NK-92 treated with Interleukin-12 subunit alpha and Interleukin-12 subunit beta, amount 100 ng/mL, for 24 hours (cell line): ENCODE data around the gene CFAP74.

ENCODE experiments used
- DNase-seq: peaks from one replicate; lab custom pipeline; 2025; lab: John Stamatoyannopoulos, UW

CFAP74 gene

DNA sequence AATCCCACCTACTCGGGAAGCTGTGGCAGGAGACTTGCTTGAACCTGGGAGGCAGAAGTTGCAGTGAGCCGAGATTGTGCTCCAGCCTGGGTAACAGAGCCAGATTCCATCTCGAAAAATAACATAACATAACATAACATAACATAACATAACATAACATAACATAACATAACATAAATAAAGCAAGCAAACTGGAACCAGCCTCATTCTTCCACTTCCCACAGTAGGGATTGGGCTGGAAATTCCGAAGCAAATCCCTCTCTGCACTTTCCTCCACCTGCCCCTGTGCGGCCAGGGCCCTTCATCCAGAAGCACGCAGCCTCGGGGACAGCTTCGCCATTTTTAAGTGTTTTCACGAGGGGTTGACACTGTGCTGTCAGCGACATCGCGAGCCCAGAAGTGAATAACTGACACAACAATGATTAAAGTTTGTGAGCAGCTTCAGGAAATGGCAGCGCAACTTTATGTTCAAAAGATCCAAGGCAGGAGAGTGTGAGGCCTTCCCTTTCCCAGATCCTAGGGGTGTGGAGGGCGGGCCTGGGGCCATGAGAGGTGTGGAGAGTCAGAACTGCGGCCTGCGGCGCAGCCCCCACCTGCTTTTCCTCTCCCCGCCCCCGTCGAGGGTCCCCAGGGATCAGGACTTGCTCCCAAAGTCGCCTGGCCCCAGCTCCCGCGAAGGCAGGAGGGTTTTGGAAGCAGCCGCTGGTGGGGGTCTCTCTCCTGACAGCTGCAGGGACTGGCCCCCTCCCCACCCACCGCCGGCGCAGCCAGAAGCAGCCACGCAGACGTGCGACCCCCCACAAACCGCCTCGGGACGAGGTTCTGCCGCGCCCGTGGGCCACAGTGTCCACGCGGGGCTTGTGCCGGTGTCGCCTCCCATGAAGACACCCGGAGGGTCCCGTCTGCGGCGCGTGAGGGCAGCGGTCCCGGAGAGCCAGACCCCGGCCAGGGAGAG is 14.9 kb upstream of the CFAP74 start:
- DNase-seq = no peak

DNA sequence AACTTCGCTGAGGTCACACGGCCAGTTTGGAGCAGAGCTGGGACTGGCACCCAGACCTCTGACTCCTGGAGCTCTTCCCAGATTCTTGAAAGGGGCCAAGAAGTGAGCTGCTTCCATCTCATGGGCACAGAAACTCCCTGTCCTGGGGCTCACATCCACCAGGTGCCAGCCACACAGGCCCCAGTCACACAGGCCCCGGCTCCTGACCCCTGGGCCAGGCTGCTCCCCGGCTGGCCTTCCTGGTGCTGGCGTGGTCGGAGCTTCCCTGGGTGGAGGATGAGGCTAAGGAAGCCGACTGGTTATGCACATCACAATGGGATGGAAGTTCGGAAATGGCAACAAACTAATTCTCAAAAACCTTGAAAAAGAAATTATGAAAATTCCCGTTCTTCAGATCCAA is 12.5 kb upstream of the CFAP74 start:
- no peak for DNase-seq

DNA sequence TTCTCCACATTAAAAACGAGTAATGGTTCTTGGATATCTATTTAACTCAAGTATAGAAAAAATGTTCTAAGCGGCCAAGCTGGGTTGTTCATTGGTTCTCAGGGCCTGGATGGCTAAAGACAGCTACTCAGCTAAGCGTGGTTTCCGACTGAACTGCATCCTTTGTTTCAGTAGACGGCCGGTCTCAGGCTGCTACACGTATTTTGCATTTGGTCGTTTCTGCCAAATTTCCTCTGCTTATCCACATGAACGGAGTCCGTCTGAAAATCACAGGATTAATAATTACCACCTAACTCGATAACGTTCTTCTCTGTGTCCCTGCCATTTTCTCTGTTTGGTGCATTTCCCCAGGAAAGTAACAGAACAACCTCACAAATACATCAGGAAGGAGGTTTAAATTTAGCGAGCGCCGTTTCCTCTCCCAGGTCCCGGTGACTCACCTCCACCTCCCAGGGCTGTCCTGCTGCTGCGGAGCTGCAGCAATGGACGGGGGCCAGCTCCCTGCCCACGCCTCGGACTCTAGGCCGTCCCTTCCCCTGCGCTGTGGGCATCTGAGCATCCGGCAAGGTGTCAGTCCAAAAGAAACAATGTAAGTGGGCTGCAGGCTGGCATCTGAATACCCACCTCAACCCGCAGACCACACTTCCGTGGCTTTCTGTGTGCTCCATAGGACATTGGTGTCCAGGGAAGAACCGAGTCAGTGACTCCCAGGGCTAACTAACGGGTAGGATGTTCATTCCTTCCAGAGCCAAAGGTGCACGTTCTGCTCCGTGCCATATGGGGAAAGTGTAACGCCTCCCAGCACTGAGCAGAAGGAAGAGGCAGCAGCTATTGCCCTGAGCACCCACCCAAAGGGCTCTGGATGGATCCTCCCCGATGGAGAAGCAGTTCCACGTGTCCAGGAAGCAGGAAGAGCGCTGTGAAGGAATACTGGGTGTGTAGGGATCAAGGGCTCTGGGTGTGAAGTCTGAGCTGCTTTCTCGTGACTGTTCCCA is 11.5 kb upstream of the CFAP74 start:
- no peak for DNase-seq

DNA sequence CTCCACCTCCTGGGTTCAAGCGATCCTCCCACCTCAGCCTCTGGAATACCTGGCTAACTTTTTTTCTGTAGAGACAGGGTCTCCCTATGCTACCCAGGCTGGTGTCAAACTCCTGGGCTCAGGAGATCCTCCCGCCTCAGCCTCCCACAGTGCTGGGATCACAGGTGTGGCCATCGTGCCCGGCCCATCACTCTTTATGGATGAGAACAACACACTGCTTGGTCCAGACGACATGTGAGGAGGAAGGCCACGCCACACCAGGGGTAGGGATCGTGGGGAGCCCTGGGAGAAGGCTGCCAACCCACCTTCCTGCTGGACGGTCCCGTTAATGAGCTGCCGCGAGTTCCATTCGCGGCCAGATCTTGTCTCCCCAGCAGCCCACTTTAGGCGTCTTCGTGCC is 10.6 kb upstream of the CFAP74 start:
- DNase-seq = no peak

DNA sequence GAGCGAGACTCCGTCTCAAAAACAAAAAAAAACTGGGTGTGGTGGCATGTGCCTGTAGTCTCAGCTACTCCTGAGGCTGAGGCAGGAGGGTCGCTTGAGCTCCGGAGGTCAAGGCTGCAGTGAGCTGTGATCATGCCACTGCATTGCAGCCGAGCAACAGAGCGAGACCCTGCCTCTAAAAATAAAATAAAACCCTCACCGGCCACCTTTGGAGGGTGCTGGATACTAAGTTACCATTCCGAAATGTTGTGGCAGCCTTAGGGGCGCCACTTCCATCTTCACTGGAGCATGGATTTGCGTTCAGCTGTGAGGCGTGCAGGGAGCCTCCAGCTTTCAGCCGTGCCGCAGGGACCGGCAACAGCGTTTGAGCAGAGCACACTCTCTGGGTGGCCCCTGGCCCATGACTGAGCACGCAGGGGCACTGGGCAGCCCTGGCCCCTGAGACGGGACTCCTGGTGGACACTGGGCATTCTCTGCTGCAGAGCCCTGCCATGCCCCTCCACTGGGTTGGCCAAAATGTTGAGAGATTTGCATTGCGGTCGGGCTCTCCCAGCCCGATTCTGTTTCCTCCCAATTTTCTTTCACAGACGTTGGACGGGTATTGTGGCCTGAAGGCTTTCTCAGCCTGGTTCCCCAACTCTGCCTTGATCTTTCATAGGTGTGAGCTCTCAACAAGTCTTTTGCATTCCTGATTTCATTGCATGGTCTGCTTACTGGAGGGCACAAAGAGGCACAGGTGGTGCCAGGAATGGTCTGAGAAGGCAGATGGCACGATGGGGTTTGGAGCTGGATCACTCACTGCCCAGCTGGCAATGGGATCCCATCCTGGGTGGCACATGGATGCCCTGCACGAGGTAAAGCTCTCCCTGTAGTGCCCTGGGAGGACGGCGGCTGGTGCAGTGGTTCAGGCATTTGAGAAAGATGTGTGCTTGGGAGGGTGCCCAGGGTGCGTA is 5.8 kb upstream of the CFAP74 start:
- no peak for DNase-seq

DNA sequence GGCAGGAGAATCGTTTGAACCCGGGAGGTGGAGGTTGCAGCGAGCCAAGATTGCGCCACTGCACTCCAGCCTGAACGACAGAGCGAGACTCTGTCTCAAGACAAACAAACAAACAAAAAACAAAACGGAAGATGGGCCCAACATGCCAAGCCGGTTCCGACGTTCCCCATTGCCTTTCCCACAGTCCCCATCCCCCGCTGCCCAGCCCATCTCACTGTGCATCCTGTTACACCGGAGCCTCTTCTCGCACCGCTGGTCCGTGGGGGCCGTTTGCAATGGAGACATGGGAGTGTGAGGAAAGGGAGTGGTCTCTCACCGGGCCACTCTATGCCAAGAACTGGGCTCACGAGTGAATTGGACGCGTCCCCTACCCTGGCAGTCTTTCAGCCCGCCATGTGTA is 1.3 kb upstream of the CFAP74 start:
- no peak for DNase-seq

DNA sequence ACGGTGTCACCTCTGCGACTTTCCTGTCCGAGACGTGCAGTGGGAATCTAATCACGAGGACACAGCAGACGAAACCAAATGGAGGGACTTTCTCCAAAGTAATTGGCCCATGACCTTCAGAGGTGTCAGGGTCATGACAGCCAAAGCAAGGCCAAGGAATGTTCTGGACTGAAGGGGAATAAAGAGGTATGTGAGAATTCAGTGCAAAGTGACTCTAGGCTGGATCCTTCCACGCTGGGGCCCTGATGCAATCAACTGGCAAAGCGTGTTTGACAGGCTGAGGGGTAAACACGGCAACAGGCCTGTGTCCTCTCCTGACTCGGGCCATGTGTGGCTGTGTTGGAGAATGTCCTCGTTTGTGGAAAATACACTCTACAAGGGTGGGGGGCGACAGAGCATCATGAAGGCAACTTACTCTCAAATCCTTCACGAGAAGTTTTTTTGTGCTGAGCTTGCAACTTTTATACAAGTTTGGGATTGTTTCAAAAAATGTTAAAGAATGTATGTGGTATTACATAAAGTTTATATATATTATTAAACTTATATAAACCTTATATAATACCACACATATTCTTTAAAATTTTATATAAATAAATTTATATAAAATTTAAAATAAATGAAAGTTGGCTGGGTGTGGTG is 1.7 kb downstream of the CFAP74 start:
- DNase-seq = no peak

DNA sequence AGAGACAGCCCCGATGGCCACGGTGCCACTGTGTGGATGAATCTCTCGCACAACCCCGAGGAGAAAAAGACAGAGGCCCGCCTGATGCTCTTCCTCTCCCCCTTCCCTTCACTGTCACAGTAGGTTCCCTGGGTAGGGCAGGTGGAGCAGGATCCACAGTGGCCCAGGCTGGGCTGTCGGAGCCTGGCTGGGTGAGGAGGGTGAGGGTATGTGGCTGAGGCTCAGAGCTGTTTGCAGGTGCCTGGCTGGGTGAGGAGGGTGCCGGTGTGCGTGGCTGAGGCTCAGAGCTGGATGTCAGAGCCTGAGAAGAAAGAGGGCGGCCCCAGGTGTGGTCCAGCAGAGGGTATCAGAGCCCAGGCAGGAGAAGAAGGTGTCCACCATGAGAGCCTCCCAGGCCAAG is 2.7 kb downstream of the CFAP74 start:
- DNase-seq = no peak

DNA sequence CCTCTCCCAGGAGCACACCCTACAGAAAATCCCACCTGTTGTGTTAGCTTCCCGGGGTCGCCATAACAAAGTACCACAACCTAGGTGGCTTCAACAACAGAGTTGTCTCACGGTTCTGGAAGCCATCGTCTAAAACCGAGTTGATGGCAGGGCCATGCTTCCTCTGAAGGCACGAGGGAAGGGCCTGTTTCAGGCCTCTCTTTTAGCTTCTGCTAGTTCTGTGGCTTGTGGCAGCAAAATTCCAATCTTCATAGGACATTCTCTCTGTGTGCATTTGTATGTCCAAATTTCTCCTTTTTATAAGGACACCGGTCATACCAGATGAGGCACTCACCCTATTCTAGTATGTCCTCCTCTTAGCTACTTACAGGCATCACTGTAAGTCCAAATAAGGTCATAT is 3.2 kb downstream of the CFAP74 start:
- DNase-seq = no peak

DNA sequence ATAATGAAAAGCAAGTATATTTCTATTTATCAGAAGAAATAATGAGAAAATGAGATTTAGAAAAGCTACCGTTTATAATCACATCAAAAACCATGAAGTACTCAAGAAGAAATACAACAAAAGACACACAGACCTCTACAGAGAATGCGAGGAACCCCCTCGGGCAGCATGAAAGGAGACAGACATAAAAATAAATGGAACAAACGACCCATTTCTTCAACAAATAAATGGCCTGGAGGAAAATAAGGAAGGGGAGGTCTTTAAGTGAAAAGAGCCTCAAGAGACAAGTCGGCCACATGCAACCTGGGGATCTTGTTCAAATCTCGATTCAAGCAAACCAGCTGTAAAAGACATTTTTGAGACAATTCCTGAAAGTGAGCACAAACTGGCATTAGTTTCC is 6.0 kb downstream of the CFAP74 start:
- DNase-seq = no peak

DNA sequence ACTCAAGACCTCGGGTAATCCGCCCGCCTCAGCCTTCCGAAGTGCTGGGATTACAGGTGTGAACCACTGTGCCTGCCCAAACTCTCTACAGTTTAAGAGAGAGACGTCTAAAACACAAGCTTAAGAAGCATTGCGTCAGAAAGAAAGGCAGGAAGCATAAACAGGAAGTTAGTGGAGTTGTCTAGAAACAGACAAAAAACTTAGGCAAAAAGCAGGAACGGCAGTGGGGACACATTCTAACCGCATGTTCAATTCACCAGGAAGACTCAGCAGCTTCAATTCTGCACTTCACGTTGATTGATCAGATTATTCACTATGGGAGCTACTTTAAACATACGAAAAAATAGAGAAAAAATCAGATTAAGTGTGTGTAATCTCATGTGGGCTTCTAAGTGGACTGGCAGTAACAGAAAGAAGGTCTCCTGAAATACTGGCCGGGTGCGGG is 7.4 kb downstream of the CFAP74 start:
- no peak for DNase-seq

DNA sequence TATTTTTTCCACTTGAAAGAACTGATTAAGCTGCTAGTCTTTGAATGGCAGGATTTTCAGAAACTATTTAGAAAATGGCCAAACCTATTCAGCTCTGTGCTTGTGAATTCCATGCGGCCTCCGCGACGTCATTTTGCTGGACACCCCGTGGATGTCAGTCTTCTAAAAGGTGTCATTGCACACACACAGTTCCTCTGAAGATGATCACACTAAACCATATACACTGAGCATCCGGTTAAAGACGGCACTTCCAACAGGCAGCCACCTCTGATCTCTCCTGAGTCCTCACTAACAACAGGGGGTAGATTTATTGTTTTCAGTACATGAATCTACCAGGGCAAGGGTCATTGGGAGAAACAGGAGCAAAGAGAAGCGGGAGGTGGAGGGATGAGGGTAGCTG is 9.1 kb downstream of the CFAP74 start:
- DNase-seq = no peak

DNA sequence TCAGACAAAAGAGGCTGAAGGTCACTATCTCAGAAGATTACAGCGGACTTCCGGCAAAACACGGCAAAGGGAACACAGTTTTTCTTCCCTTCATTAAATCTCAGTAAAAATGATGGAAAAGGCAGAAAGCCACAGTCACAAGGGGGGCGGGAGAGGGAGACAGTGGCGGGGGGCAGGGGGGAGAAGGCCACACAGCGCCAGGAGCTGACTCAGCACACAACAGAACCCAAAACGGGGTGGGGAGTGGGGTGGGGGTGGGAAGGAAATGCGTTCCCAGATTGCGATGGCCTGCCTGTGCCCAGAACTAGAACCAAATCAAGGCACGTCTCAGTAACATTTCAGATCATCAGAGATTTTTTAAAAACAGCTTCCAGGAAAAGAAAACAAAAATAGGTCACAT is 13.4 kb downstream of the CFAP74 start:
- DNase-seq = no peak

DNA sequence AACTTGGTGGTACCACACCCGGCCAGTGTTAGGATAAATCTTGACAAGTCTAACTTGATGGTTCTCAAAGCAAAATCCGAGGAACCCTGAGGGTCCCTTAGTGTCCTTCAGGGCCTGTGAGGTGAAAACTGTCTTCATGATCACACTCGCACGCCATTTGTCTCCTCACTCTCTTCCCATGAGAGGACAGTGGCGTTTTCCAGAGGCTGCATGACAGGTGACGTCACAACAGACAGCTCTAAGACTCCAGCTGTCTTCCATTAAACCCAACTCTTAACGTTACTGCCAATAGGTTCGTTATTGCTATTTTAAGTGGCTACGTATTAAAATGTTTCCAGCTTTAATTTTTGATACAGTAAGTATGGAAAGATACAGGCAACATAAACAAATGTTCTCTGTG is 13.8 kb downstream of the CFAP74 start:
- DNase-seq = no peak

DNA sequence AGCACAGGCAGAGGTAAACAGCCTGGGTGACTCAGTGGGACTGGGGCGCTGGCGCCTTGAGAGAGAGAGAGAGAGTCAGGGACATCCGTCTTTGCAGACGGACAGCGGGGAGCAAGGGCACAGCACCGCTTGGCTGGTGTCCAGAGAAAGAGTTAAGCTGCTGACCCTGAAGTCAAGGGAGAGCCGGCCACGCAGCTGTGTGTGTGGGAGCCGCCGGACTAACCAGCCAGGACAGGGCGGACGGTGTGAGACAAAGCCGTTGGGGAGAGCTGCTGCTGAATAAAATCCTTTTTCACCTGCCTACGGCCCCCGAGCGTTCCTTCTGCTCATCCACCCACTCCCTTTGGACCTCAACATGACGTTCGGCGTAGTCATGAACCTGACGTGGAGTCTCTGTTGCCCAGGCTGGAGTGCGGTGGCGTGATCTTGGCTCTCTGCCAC is 14.5 kb downstream of the CFAP74 start:
- DNase-seq = no peak

DNA sequence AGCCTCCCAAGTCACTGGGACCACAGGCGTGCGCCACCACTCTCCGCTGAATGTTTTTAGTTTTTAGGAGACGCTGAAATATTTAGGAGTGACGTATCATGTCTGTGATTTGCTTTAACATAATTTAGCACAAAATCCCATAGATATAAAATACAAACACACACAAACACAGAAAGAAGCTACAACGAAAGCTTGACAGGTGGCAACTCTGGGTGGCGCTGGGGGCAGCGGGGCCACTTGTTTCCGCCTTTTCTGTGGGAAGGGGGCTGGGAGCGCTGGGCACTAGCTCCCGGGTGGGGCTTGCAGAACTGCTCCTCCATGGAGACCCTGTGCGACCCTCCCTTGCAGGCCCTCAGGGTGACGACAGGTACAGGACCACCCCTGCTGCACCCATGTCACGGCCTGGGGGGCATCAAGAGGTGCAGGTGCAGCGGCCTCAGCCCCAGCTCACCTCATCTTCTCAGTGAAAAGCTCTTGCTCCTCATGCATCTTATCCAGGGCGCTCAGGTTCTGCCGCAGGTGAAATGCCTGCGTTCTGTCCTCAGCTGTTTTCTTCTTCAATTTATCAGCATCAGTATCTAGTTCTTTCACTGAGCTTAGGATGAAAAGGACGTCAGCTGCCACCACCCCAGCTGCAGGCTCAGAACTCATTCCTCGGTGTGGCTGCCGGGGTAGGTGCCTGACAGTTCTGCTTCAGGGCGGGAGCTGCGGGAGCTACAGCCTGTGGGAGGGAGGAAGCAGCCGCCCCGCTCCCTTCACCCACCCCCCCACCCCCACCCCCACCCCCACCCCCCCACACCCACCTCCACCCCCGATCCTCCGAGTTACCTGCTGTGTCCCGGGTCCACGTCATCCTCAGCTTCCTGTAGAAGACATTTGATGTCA is 15.3 kb downstream of the CFAP74 start:
- DNase-seq = no peak

DNA sequence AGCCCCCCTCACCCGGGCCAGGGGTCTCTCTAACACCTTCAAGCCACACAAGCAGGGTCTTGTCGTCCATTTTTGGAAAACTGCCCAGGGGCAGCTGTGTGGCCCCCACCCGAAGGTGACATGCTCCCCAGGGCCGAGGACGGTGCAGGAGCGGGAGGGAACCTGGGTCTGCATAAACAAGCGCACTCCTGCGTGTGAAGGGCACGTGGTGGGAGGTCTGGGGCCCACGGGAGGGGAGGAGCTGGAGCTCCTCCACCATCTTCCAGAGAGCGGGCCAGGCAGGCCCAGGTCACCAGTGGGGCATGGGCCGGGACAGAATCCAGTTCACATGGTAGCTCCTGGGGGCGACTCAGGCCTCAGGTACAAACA is 16.5 kb downstream of the CFAP74 start:
- DNase-seq = no peak

DNA sequence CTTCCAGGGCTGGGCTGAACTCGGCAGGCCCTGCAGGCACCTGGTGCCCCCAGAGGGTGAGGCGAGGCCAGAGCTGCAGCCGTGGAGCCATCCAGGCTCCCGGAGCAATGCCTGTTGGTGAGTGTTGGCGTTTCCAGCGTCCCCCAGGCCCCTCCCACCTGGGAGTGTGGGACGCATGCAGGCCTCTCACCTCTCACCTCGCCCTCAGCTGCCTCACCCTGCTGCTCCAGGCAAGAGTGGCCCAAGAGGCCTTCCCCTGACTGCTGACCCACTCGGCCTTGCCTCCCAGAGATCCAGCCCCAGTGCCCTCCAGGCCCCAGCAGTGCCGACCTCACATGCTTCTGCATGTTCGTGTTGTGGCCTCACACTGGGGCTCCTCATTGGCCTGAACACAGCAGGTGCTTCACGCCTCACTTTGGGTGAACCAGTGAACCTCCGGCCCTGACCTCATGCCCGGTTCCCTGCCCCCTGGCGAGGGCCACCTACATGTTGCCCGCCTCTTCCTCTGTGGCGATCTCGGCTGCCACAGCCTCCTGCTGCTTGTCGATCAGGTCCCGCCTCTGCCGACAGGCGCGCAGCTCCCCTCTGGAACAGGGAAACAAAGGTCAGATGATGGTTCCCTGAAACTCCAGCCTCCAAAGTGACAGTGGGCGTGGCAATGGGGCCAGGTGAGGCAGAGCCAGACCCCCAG is 17.0 kb downstream of the CFAP74 start:
- DNase-seq = no peak

DNA sequence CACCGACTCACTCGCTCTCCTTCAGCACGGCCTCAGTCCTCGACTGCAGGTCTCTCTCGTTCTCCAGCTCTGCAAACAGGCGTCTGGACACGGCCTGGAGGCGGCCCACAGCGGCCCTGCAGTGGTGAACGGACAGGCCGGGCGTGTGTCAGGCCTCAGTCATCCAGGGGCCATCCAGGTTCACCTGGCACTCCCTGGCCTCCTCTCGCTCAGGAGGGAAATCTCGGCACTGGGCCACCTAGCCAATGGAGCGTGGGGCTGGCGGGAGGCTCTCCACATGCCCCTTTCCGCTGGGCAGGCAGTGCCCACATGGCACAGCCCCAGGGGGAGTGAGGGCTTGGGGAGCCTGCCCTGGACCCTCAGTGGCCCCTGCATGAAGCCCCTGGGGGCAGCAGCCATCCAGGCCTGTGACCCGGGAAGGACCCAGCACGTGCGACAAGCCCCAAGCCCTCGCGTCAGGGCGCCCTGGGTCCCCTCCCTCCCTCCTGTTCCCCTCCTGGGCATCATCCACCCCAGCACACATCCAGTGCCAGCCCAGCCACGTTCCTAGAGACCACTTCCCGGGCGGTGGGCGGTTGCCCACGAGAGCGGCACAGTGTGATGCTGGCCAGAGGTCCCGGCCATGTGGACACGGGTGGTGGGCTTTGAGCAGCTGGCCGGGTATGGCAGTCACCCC is 18.1 kb downstream of the CFAP74 start:
- DNase-seq = no peak
